Endothelial cell of umbilical vein (primary cell): Measurements from ENCODE around the gene NOTCH1. TPM values are rescaled to one million over a fixed set of nuclear protein-coding genes. Genes with fewer than 3 reads are reported as not detected.

Experiments
- BruUV-seq: library from RNA; stranded (reverse); fragments of 400-500 nt; replicated peaks from 2 replicates; lab custom pipeline; 2021; lab: Mats Ljungman, UMichigan
- CTCF ChIA-PET: fragments of 300-600, 350-600 bp; sonication (Branson Sonifier 250); formaldehyde crosslinking; loops from one replicate; lab custom pipeline; 2021; ENCODE audit warnings: antibody characterized with exemption, inconsistent platforms; lab: Charles Lee
- POLR2A ChIA-PET: fragments of 300-600, 350-600 bp; sonication (Branson Sonifier 250); formaldehyde crosslinking; loops from one replicate; lab custom pipeline; 2021; ENCODE audit warnings: antibody characterized with exemption, inconsistent platforms; lab: Charles Lee
- DNase-seq: peaks from one replicate; pipeline ENCODE4 v3.0.0-alpha.2; 2011; ENCODE audit warnings: low read depth, low spot score
- FAIRE-seq: peaks from 2 replicates; lab custom pipeline; 2011; peaks lifted over from hg19 to GRCh38; lab: Jason Lieb, UNC
- H2AFZ ChIP-seq: 2 replicates; pipeline ENCODE4 v1.6.0; 2012; ENCODE audit warnings: low read depth, low read length, control low read depth, inconsistent platforms
- H3K27ac ChIP-seq: 2 replicates; pipeline ENCODE4 v1.5.1; 2011; ENCODE audit warnings: low read depth, mild to moderate bottlenecking, control low read depth, low read length, moderate library complexity; ENCODE audit not compliant: insufficient read depth
- H3K27me3 ChIP-seq, 2 experiments: 2 replicates each; pipeline versions ENCODE4 v1.6.0 to v1.6.1; 2011; ENCODE audit warnings: low read length in 2 of 2, mixed read lengths in 1 of 2; ENCODE audit not compliant: control insufficient read depth in 2 of 2, insufficient read depth in 2 of 2
- H3K36me3 ChIP-seq, 2 experiments: 2 replicates in 1 of 2; 3 replicates in 1 of 2; pipeline ENCODE4 v1.5.1; 2011; ENCODE audit warnings: low read length in 2 of 2, mild to moderate bottlenecking in 1 of 2, moderate library complexity in 1 of 2; ENCODE audit not compliant: control insufficient read depth in 2 of 2, insufficient read depth in 2 of 2; ENCODE audit errors: extremely low read depth in 1 of 2
- H3K4me1 ChIP-seq: 3 replicates; pipeline ENCODE4 v1.5.1; 2011; ENCODE audit warnings: mild to moderate bottlenecking, low read length; ENCODE audit not compliant: control insufficient read depth, insufficient read depth; ENCODE audit errors: extremely low read depth
- H3K4me2 ChIP-seq: 2 replicates; pipeline ENCODE4 v1.6.1; 2011; ENCODE audit warnings: low read length, control low read depth, mixed read lengths; ENCODE audit not compliant: insufficient read depth
- H3K4me3 ChIP-seq, 3 experiments: fragments of 200-600 bp in 1 of 3; sonication (generic), shearing (Covaris generic) in 1 of 3; replicated peaks in 1 of 3; 2 replicates each; pipeline ENCODE4 v1.5.1; 2011 to 2016; ENCODE audit warnings: control low read depth in 3 of 3, low read length in 3 of 3, mild to moderate bottlenecking in 2 of 3, inconsistent platforms in 1 of 3, low read depth in 1 of 3, moderate library complexity in 1 of 3; ENCODE audit not compliant: insufficient read depth in 1 of 3
- H3K79me2 ChIP-seq: 2 replicates; pipeline ENCODE4 v1.6.0; 2012; ENCODE audit warnings: low read length, inconsistent platforms; ENCODE audit not compliant: control insufficient read depth, insufficient read depth
- H3K9ac ChIP-seq: replicated peaks from 2 replicates; pipeline ENCODE3; 2011; ENCODE audit warnings: low read length, control low read depth; ENCODE audit not compliant: insufficient read depth; ENCODE audit errors: extremely low read depth
- H3K9me1 ChIP-seq: replicated peaks from 3 replicates; pipeline ENCODE4 v1.6.0; 2011; ENCODE audit warnings: mild to moderate bottlenecking, low read length; ENCODE audit not compliant: control insufficient read depth, insufficient read depth; ENCODE audit errors: extremely low read depth
- H3K9me3 ChIP-seq: replicated peaks from 2 replicates; pipeline ENCODE4 v1.5.1; 2012; ENCODE audit warnings: low read length, inconsistent platforms; ENCODE audit not compliant: control insufficient read depth, insufficient read depth
- H4K20me1 ChIP-seq: replicated peaks from 2 replicates; pipeline ENCODE3; 2011; ENCODE audit warnings: mild to moderate bottlenecking, low read length; ENCODE audit not compliant: control insufficient read depth, insufficient read depth; ENCODE audit errors: extremely low read depth
- CTCF ChIP-seq, 2 donors: IDR thresholded peaks; 1 replicate in 1 of 2; 2 replicates in 1 of 2; pipeline ENCODE4 v1.5.1; 2011; ENCODE audit warnings: low read length in 2 of 2, mild to moderate bottlenecking in 2 of 2, moderate library complexity in 2 of 2, control low read depth in 1 of 2, inconsistent platforms in 1 of 2, low read depth in 1 of 2; ENCODE audit not compliant: insufficient read depth in 1 of 2; ENCODE audit errors: extremely low read depth in 1 of 2
- EZH2 ChIP-seq: IDR thresholded peaks from 2 replicates; pipeline ENCODE4 v1.6.1; 2012; ENCODE audit warnings: borderline replicate concordance, low read depth, mild to moderate bottlenecking, moderate library complexity, low read length, inconsistent platforms; ENCODE audit not compliant: severe bottlenecking
- FOS ChIP-seq: IDR thresholded peaks from 2 replicates; pipeline ENCODE4 v1.6.1; 2011; ENCODE audit warnings: mild to moderate bottlenecking, low read length, moderate library complexity, borderline replicate concordance; ENCODE audit not compliant: insufficient read depth
- GATA2 ChIP-seq: IDR thresholded peaks from 2 replicates; pipeline ENCODE4 v1.7.0; 2011; ENCODE audit warnings: low read depth, mild to moderate bottlenecking, moderate library complexity, mixed read lengths, low read length; ENCODE audit not compliant: insufficient read length, insufficient read depth
- JUN ChIP-seq: IDR thresholded peaks from 2 replicates; pipeline ENCODE4 v1.6.1; 2011; ENCODE audit warnings: borderline replicate concordance, low read depth; ENCODE audit not compliant: insufficient read length, insufficient read depth
- MAX ChIP-seq: IDR thresholded peaks from 2 replicates; pipeline ENCODE4 v1.6.1; 2011; ENCODE audit not compliant: insufficient read depth, insufficient read length
- MYC ChIP-seq: IDR thresholded peaks from one replicate; pipeline ENCODE4 v1.6.1; 2011; ENCODE audit warnings: mild to moderate bottlenecking, low read depth, low read length
- POLR2A ChIP-seq: IDR thresholded peaks from 2 replicates; pipeline ENCODE4 v1.6.1; 2012; ENCODE audit warnings: low read depth, mild to moderate bottlenecking, control low read depth, low read length
- POLR2AphosphoS5 ChIP-seq: IDR thresholded peaks from 2 replicates; pipeline ENCODE4 v1.6.1; 2012; ENCODE audit warnings: low read depth, mild to moderate bottlenecking, control low read depth, low read length, moderate library complexity; ENCODE audit not compliant: insufficient read depth
- dilution Hi-C: fragments of 300-500 bp; cut with MboI; formaldehyde crosslinking; loops from one replicate; pipeline ENCODE4 v1.15.0; 2019; ENCODE audit warnings: low sequenced_read_pairs; ENCODE audit not compliant: extremely low pct_ligation_motif_present
- intact Hi-C: fragments of 100-400 bp; cut with micrococcal nuclease; formaldehyde crosslinking; loops from one replicate; pipeline ENCODE4 v1.10.0; 2022
- polyA plus RNA-seq, 4 experiments: library from polyadenylated mRNA; depleted of rRNA in 3 of 4; stranded (reverse) in 3 of 4; unstranded in 1 of 4; fragments of >200 nt; gene quantifications; 2 replicates each; pipeline versions ENCODE4 v1.2.1 to v1.2.3, GENCODE V29; 2011 to 2012; ENCODE audit warnings: missing spikeins in 1 of 4
- total RNA-seq: library from RNA; stranded (reverse); gene quantifications from 2 replicates; pipeline ENCODE4 v1.2.3, GENCODE V29; 2021

The NOTCH1 gene
- total and polyA plus RNA-seq, 2 donors (not counting 3 experiments of a cell fraction or from before 2014, with no cell fraction given), result 31.7 to 153 TPM

DNA sequence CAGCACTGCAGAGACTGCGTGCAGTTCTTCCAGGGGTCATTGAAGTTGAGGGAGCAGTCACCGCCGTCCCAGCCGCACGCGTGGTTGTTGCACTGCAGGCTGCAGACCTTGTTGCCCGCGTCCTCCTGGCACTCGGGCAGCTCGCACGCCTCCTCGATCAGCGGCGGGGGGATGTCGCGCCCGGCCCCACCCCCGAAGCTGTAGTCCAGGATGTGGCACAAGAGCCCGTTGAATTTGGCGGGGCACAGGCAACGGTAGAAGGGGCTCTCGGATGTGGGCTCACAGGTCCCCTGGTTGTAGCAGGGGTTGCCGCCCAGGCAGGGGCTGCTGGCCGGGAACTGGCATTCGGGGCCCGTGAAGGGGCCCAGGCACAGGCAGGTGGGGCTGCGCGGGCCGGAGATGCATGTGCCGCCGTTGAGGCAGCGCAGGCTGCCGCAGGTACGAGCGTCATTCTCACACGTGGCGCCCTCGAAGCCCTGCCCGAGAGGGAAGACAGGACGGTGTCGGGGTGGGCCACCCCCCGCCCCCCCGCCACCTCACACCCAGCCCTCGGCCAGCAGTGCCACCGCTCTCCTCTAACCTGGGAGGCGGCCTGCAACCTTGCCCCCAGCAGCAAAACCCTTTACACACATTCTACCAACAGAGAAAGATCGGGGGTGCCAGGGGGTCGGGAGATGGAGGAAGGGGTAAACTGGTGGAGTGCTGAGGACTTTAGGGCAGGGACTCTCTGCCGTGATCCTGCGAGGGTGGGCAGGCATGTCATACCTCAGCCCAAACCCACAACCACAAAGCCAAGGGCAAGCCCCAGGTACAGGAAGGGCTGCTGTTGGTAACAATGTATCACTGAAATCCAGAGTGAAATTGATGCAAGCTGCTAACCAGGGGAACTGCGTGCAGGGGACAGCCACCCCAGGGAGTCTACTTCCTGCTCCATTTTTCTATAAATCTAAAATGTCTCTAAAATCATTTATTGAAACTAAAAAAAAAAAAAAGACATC lies 40.1 kb downstream of the NOTCH1 start:
- CTCF ChIA-PET, result no interaction called here
- Histone ChIP-seq H3K9me3 (no peaks in the 10 kb centered on the region), H3K79me2 (peaks cover 20% of the 10 kb centered on the region), H3K9me1 (no peaks in the 10 kb centered on the region), H3K4me1 (peaks cover 2% of the 10 kb centered on the region), H4K20me1 (no peaks in the 10 kb centered on the region), H3K27ac (no peak overlapping the region), H2AFZ (no peak overlapping the region), H3K36me3 (peaks cover 45 to 91% of the 10 kb centered on the region in 2 experiments), H3K9ac (no peak overlapping the region), H3K4me2 (no peak overlapping the region), H3K4me3 (no peak overlapping the region), H3K27me3 (no peaks in the 10 kb centered on the region)
- no peak for TF ChIP-seq MYC
- TF ChIP-seq POLR2A, result no peak
- TF ChIP-seq MAX, result no peak
- TF ChIP-seq FOS, result no peak
- TF ChIP-seq GATA2, result no peak
- no peak for TF ChIP-seq CTCF (IDR thresholded peaks at IDR 0.05; ENCODE audit: extremely low read depth in 1 of 2, insufficient read depth in 1 of 2, low read depth in 1 of 2, low read length in 2 of 2)
- no peak for TF ChIP-seq POLR2AphosphoS5
- no peak for TF ChIP-seq JUN
- no peak for TF ChIP-seq EZH2
- no TSS peak for BruUV-seq
- FAIRE-seq (no peak), DNase-seq (no peak)
- dilution Hi-C loops, result no loop called here
- intact Hi-C loops, result no loop called here
- POLR2A ChIA-PET, result no interaction called here
